HL-60 (cell line): Measurements from ENCODE around the gene ABCC1.

Experiments used
- CTCF ChIP-seq: IDR thresholded peaks from one replicate; pipeline ENCODE4 v1.5.1; 2011; ENCODE audit warnings: low read length, control low read depth, inconsistent platforms; ENCODE audit not compliant: insufficient read depth
- GABPA ChIP-seq: IDR thresholded peaks from 2 replicates; pipeline ENCODE4 v1.6.1; 2012; ENCODE audit warnings: low read depth
- POLR2AphosphoS5 ChIP-seq: IDR thresholded peaks from 2 replicates; pipeline ENCODE4 v1.6.1; 2012; ENCODE audit warnings: low read depth
- REST ChIP-seq: IDR thresholded peaks from 2 replicates; pipeline ENCODE4 v1.6.1; 2012; ENCODE audit warnings: low read depth; ENCODE audit not compliant: insufficient replicate concordance
- SPI1 ChIP-seq: IDR thresholded peaks from 2 replicates; pipeline ENCODE4 v1.6.1; 2012; ENCODE audit warnings: low read depth, mild to moderate bottlenecking, borderline replicate concordance

- TF ChIP-seq CTCF (no peak), POLR2AphosphoS5 (no peak), REST (no peak), SPI1 (no peak), GABPA (no peak)
Measured at GRCh38 chr16:16118337-16118736, 168.9 kb downstream of the ABCC1 start.
